ENCODE data around the gene ARHGEF17.

Gene ARHGEF17

GRCh38 chr11:73367482-73368024, 59.5 kb downstream of the ARHGEF17 start:
- no peaks in the 10 kb centered on the region for H3K9me3 ChIP-seq (ENCODE audit: low read length)
- H3K36me3 ChIP-seq (ENCODE audit: insufficient read depth, low read length): peaks cover 56% of the 10 kb centered on the region
- H3K9ac ChIP-seq (ENCODE audit: low read length): no peak overlapping the region
- no peaks in the 10 kb centered on the region for H3K4me1 ChIP-seq (ENCODE audit: insufficient read depth, low read length)
- H3K27ac ChIP-seq (ENCODE audit: low read depth, low read length): no peak overlapping the region
- no peak overlapping the region for H3K4me3 ChIP-seq (ENCODE audit: low read depth in 1 of 2, low read length in 2 of 2)
- no peaks in the 10 kb centered on the region for H3K27me3 ChIP-seq (ENCODE audit: control insufficient read depth in 1 of 2, insufficient read depth in 2 of 2, low read length in 2 of 2)

GRCh38 chr11:73372375-73372993, 64.4 kb downstream of the ARHGEF17 start:
- Histone ChIP-seq H3K27ac (ENCODE audit: low read depth, low read length) (no peak overlapping the region), H3K9ac (ENCODE audit: low read length) (no peak overlapping the region), H3K27me3 (ENCODE audit: control insufficient read depth in 1 of 2, insufficient read depth in 2 of 2, low read length in 2 of 2) (no peaks in the 10 kb centered on the region), H3K4me3 (ENCODE audit: low read depth in 1 of 2, low read length in 2 of 2) (no peak overlapping the region), H3K9me3 (ENCODE audit: low read length) (no peaks in the 10 kb centered on the region), H3K36me3 (ENCODE audit: insufficient read depth, low read length) (peaks cover 11% of the 10 kb centered on the region), H3K4me1 (ENCODE audit: insufficient read depth, low read length) (peaks cover 7% of the 10 kb centered on the region)

- H3K36me3 ChIP-seq (ENCODE audit: insufficient read depth, low read length): peaks cover 3% of the 10 kb centered on the region
- H3K4me1 ChIP-seq (ENCODE audit: insufficient read depth, low read length): peaks cover 7% of the 10 kb centered on the region
- no peak overlapping the region for H3K4me3 ChIP-seq (ENCODE audit: low read depth in 1 of 2, low read length in 2 of 2)
- H3K27me3 ChIP-seq (ENCODE audit: control insufficient read depth in 1 of 2, insufficient read depth in 2 of 2, low read length in 2 of 2): no peaks in the 10 kb centered on the region
- H3K27ac ChIP-seq (ENCODE audit: low read depth, low read length): no peak overlapping the region
- H3K9me3 ChIP-seq (ENCODE audit: low read length): no peaks in the 10 kb centered on the region
- no peak overlapping the region for H3K9ac ChIP-seq (ENCODE audit: low read length)
Observed at GRCh38 chr11:73374151-73374550, 66.1 kb downstream of the ARHGEF17 start.

GRCh38 chr11:73375830-73376159, 67.7 kb downstream of the ARHGEF17 start:
- Histone ChIP-seq H3K36me3 (ENCODE audit: insufficient read depth, low read length) (no peaks in the 10 kb centered on the region), H3K27ac (ENCODE audit: low read depth, low read length) (peak overlapping the region; percentile 52), H3K27me3 (ENCODE audit: control insufficient read depth in 1 of 2, insufficient read depth in 2 of 2, low read length in 2 of 2) (no peaks in the 10 kb centered on the region), H3K9ac (ENCODE audit: low read length) (peak overlapping the region; percentile 20), H3K4me1 (ENCODE audit: insufficient read depth, low read length) (peaks cover 7% of the 10 kb centered on the region), H3K9me3 (ENCODE audit: low read length) (no peaks in the 10 kb centered on the region), H3K4me3 (ENCODE audit: low read depth in 1 of 2, low read length in 2 of 2) (peak overlapping the region in 1 of 2 donors; percentile 87)

- H3K27ac ChIP-seq (ENCODE audit: low read depth, low read length): peak within 1 kb of the TSS; percentile 80
- peaks cover 7% of the 10 kb centered on the region for H3K4me1 ChIP-seq (ENCODE audit: insufficient read depth, low read length)
- no peaks in the 10 kb centered on the region for H3K36me3 ChIP-seq (ENCODE audit: insufficient read depth, low read length)
- peak within 1 kb of the TSS; percentile 43 to 87 for H3K4me3 ChIP-seq (ENCODE audit: low read depth in 1 of 2, low read length in 2 of 2)
- H3K27me3 ChIP-seq (ENCODE audit: control insufficient read depth in 1 of 2, insufficient read depth in 2 of 2, low read length in 2 of 2): no peaks in the 10 kb centered on the region
- H3K9me3 ChIP-seq (ENCODE audit: low read length): no peaks in the 10 kb centered on the region
- peak within 1 kb of the TSS; percentile 53 for H3K9ac ChIP-seq (ENCODE audit: low read length)
Observed at GRCh38 chr11:73376160-73376802, 68.2 kb downstream of the ARHGEF17 start, which contains the start of gene RELT. RELT (plus strand) TSS chr11:73376399; CDS start chr11:73389137, 12,738 bp downstream.

- H3K4me3 ChIP-seq (ENCODE audit: low read depth in 1 of 2, low read length in 2 of 2): peak overlapping the region; percentile 43 to 87
- no peaks in the 10 kb centered on the region for H3K36me3 ChIP-seq (ENCODE audit: insufficient read depth, low read length)
- peak overlapping the region; percentile 80 for H3K27ac ChIP-seq (ENCODE audit: low read depth, low read length)
- no peaks in the 10 kb centered on the region for H3K27me3 ChIP-seq (ENCODE audit: control insufficient read depth in 1 of 2, insufficient read depth in 2 of 2, low read length in 2 of 2)
- H3K9ac ChIP-seq (ENCODE audit: low read length): peak overlapping the region; percentile 53
- H3K4me1 ChIP-seq (ENCODE audit: insufficient read depth, low read length): peaks cover 7% of the 10 kb centered on the region
- H3K9me3 ChIP-seq (ENCODE audit: low read length): no peaks in the 10 kb centered on the region
Observed at GRCh38 chr11:73376803-73377629, 68.9 kb downstream of the ARHGEF17 start.

- Histone ChIP-seq H3K9me3 (ENCODE audit: low read length) (no peaks in the 10 kb centered on the region), H3K36me3 (ENCODE audit: insufficient read depth, low read length) (no peaks in the 10 kb centered on the region), H3K4me1 (ENCODE audit: insufficient read depth, low read length) (peaks cover 7% of the 10 kb centered on the region), H3K27me3 (ENCODE audit: control insufficient read depth in 1 of 2, insufficient read depth in 2 of 2, low read length in 2 of 2) (no peaks in the 10 kb centered on the region), H3K9ac (ENCODE audit: low read length) (no peak overlapping the region), H3K27ac (ENCODE audit: low read depth, low read length) (no peak overlapping the region), H3K4me3 (ENCODE audit: low read depth in 1 of 2, low read length in 2 of 2) (no peak overlapping the region)
Observed at GRCh38 chr11:73379189-73379880, 71.3 kb downstream of the ARHGEF17 start.

- no peaks in the 10 kb centered on the region for H3K9me3 ChIP-seq (ENCODE audit: low read length)
- no peak overlapping the region for H3K9ac ChIP-seq (ENCODE audit: low read length)
- no peaks in the 10 kb centered on the region for H3K36me3 ChIP-seq (ENCODE audit: insufficient read depth, low read length)
- H3K27me3 ChIP-seq (ENCODE audit: control insufficient read depth in 1 of 2, insufficient read depth in 2 of 2, low read length in 2 of 2): no peaks in the 10 kb centered on the region
- H3K27ac ChIP-seq (ENCODE audit: low read depth, low read length): no peak overlapping the region
- H3K4me3 ChIP-seq (ENCODE audit: low read depth in 1 of 2, low read length in 2 of 2): no peak overlapping the region
- peaks cover 7% of the 10 kb centered on the region for H3K4me1 ChIP-seq (ENCODE audit: insufficient read depth, low read length)
Observed at GRCh38 chr11:73380331-73380730, 72.3 kb downstream of the ARHGEF17 start.

GRCh38 chr11:73380897-73381410, 72.9 kb downstream of the ARHGEF17 start:
- Histone ChIP-seq H3K4me3 (ENCODE audit: low read depth in 1 of 2, low read length in 2 of 2) (no peak overlapping the region), H3K27me3 (ENCODE audit: control insufficient read depth in 1 of 2, insufficient read depth in 2 of 2, low read length in 2 of 2) (no peaks in the 10 kb centered on the region), H3K9me3 (ENCODE audit: low read length) (no peaks in the 10 kb centered on the region), H3K9ac (ENCODE audit: low read length) (no peak overlapping the region), H3K27ac (ENCODE audit: low read depth, low read length) (no peak overlapping the region), H3K4me1 (ENCODE audit: insufficient read depth, low read length) (peaks cover 3% of the 10 kb centered on the region), H3K36me3 (ENCODE audit: insufficient read depth, low read length) (no peaks in the 10 kb centered on the region)

- Histone ChIP-seq H3K4me1 (ENCODE audit: insufficient read depth, low read length) (peaks cover 3% of the 10 kb centered on the region), H3K27me3 (ENCODE audit: control insufficient read depth in 1 of 2, insufficient read depth in 2 of 2, low read length in 2 of 2) (no peaks in the 10 kb centered on the region), H3K36me3 (ENCODE audit: insufficient read depth, low read length) (no peaks in the 10 kb centered on the region), H3K4me3 (ENCODE audit: low read depth in 1 of 2, low read length in 2 of 2) (no peak overlapping the region), H3K9me3 (ENCODE audit: low read length) (no peaks in the 10 kb centered on the region), H3K9ac (ENCODE audit: low read length) (no peak overlapping the region), H3K27ac (ENCODE audit: low read depth, low read length) (no peak overlapping the region)
Observed at GRCh38 chr11:73381589-73381988, 73.5 kb downstream of the ARHGEF17 start.

GRCh38 chr11:73382183-73382582, 74.1 kb downstream of the ARHGEF17 start:
- no peak overlapping the region for H3K4me3 ChIP-seq (ENCODE audit: low read depth in 1 of 2, low read length in 2 of 2)
- no peaks in the 10 kb centered on the region for H3K9me3 ChIP-seq (ENCODE audit: low read length)
- no peak overlapping the region for H3K9ac ChIP-seq (ENCODE audit: low read length)
- no peak overlapping the region for H3K27ac ChIP-seq (ENCODE audit: low read depth, low read length)
- H3K4me1 ChIP-seq (ENCODE audit: insufficient read depth, low read length): peaks cover 2% of the 10 kb centered on the region
- no peaks in the 10 kb centered on the region for H3K27me3 ChIP-seq (ENCODE audit: control insufficient read depth in 1 of 2, insufficient read depth in 2 of 2, low read length in 2 of 2)
- H3K36me3 ChIP-seq (ENCODE audit: insufficient read depth, low read length): no peaks in the 10 kb centered on the region

Data from muscle layer of colon (tissue), 2 donors.